Measurements from ENCODE around the gene OVCH1.

DNA sequence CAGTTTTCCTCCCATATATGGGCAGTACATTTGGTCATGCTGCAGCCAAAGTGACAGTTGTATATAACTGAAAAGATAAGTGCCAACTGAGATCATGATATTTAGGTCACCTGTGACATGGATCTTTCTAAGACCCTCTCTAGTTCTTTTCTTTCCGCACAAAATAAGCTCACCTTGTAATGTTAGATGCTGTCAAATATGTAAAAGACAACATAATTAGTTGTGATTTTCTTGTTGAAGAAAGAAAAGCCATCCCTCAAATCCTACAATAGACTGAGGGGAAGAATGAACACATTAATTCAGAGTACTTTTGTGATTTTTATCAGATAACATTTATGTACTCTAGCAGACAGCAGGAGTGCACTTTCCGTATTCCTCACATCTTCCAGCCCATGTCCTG is 37.4 kb downstream of the OVCH1 start:
- TF ChIP-seq, protein P1, sequence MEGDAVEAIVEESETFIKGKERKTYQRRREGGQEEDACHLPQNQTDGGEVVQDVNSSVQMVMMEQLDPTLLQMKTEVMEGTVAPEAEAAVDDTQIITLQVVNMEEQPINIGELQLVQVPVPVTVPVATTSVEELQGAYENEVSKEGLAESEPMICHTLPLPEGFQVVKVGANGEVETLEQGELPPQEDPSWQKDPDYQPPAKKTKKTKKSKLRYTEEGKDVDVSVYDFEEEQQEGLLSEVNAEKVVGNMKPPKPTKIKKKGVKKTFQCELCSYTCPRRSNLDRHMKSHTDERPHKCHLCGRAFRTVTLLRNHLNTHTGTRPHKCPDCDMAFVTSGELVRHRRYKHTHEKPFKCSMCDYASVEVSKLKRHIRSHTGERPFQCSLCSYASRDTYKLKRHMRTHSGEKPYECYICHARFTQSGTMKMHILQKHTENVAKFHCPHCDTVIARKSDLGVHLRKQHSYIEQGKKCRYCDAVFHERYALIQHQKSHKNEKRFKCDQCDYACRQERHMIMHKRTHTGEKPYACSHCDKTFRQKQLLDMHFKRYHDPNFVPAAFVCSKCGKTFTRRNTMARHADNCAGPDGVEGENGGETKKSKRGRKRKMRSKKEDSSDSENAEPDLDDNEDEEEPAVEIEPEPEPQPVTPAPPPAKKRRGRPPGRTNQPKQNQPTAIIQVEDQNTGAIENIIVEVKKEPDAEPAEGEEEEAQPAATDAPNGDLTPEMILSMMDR (IDR thresholded peaks at IDR 0.05 in 4 of 5, conservative IDR thresholded peaks at IDR 0.05 in 1 of 5): no peak
- TF ChIP-seq POLR2A (IDR thresholded peaks at IDR 0.05): no peak
